OCI-LY7 (cell line): ENCODE results near the gene GIMAP8. TPM values are rescaled to one million over a fixed set of nuclear protein-coding genes. Genes with fewer than 3 reads are reported as not detected.

ENCODE experiments used
- BruUV-seq: library from RNA; stranded (reverse); fragments of 400-500 nt; replicated peaks from 2 replicates; lab custom pipeline; 2021; lab: Mats Ljungman, UMichigan
- CTCF ChIA-PET: fragments of 300-600 bp; sonication (Branson Sonifier 250); formaldehyde crosslinking; loops from one replicate; lab custom pipeline; 2022; ENCODE audit warnings: antibody characterized with exemption; ENCODE audit not compliant: unreplicated experiment; lab: Charles Lee
- POLR2A ChIA-PET: fragments of 300-600 bp; sonication (Branson Sonifier 250); formaldehyde crosslinking; loops from one replicate; lab custom pipeline; 2022; ENCODE audit warnings: antibody characterized with exemption; lab: Charles Lee
- DNase-seq: peaks from one replicate; pipeline ENCODE4 v3.0.0-alpha.2; 2015; ENCODE audit warnings: low spot score
- H2AFZ ChIP-seq: fragments of 200-600 bp; sonication (generic), shearing (Covaris generic); 2 replicates; pipeline ENCODE4 v1.6.1; 2014; ENCODE audit warnings: mild to moderate bottlenecking, antibody characterized with exemption, low read length, moderate library complexity
- H3K27ac ChIP-seq: fragments of 200-600 bp; sonication (generic); 2 replicates; pipeline ENCODE4 v1.5.1; 2014; ENCODE audit warnings: mixed run types, low read depth, mild to moderate bottlenecking, moderate library complexity, low read length, inconsistent platforms; ENCODE audit not compliant: poor library complexity, severe bottlenecking
- H3K36me3 ChIP-seq: fragments of 200-600 bp; sonication (generic); 2 replicates; pipeline ENCODE4 v1.6.1; 2014; ENCODE audit warnings: mild to moderate bottlenecking, antibody characterized with exemption, low read length, moderate library complexity, mixed read lengths; ENCODE audit not compliant: insufficient read depth
- H3K4me1 ChIP-seq: fragments of 200-600 bp; sonication (generic); 2 replicates; pipeline ENCODE4 v1.5.1; 2014; ENCODE audit warnings: mild to moderate bottlenecking, low read length; ENCODE audit not compliant: insufficient read depth, poor library complexity, severe bottlenecking
- H3K4me2 ChIP-seq: fragments of 200-600 bp; sonication (generic); 2 replicates; pipeline ENCODE4 v1.6.1; 2014; ENCODE audit warnings: mild to moderate bottlenecking, low read length
- H3K4me3 ChIP-seq: fragments of 200-600 bp; sonication (generic); 2 replicates; pipeline ENCODE4 v1.5.1; 2014; ENCODE audit warnings: mild to moderate bottlenecking, low read depth, low read length; ENCODE audit not compliant: poor library complexity, severe bottlenecking
- H3K79me2 ChIP-seq: fragments of 200-600 bp; sonication (generic); 2 replicates; pipeline ENCODE4 v1.6.1; 2016; ENCODE audit warnings: low read depth, mild to moderate bottlenecking, low read length, moderate library complexity, mixed read lengths; ENCODE audit not compliant: insufficient read depth
- H3K9me2 ChIP-seq: fragments of 200-600 bp; sonication (generic); 2 replicates; pipeline ENCODE4 v1.6.1; 2016; ENCODE audit warnings: mild to moderate bottlenecking, low read length, mixed read lengths; ENCODE audit not compliant: insufficient read depth
- H3K9me3 ChIP-seq: fragments of 200-600 bp; sonication (generic); 2 replicates; pipeline ENCODE4 v1.6.1; 2014; ENCODE audit warnings: mild to moderate bottlenecking, mixed run types, low read length, mixed read lengths
- H4K20me1 ChIP-seq: fragments of 200-600 bp; sonication (generic); 2 replicates; pipeline ENCODE4 v1.6.1; 2014; ENCODE audit warnings: mild to moderate bottlenecking, antibody characterized with exemption, low read length, moderate library complexity, mixed read lengths; ENCODE audit not compliant: insufficient read depth
- CTCF ChIP-seq: fragments of 200-600 bp; sonication (generic); conservative IDR thresholded peaks from 2 replicates; pipeline ENCODE4 v1.5.1; 2014; ENCODE audit warnings: mild to moderate bottlenecking, antibody characterized with exemption, low read length, moderate library complexity, mixed read lengths
- EZH2phosphoT487 ChIP-seq: fragments of 200-600 bp; sonication (generic); IDR thresholded peaks from 2 replicates; pipeline ENCODE4 v1.6.1; 2018; ENCODE audit warnings: low read depth, borderline replicate concordance, mild to moderate bottlenecking, mixed run types, antibody characterized with exemption, low read length, moderate library complexity, mixed read lengths
- intact Hi-C: fragments of 100-400 bp; cut with micrococcal nuclease; formaldehyde crosslinking; loops from one replicate; pipeline ENCODE4 v1.10.0; 2022; ENCODE audit not compliant: unreplicated experiment
- total RNA-seq, 2 experiments: library from RNA; depleted of rRNA in 1 of 2; stranded (reverse); fragments of >200 nt in 1 of 2; shearing (Covaris generic) in 1 of 2; gene quantifications; 2 replicates each; pipeline ENCODE4 v1.2.3, GENCODE V29; 2014 to 2022

Gene GIMAP8
- total RNA-seq, 2 experiments from 2014 or later: not detected

GRCh38 chr7:150410680-150411346 lies 39.6 kb upstream of the GIMAP8 start:
- no TSS peak for BruUV-seq
- Histone ChIP-seq H3K4me2 (no peak overlapping the region), H3K36me3 (peaks cover 10% of the 10 kb centered on the region), H2AFZ (no peak overlapping the region), H3K79me2 (no peaks in the 10 kb centered on the region; the same call in 1 of the 2 replicates), H3K27ac (no peak overlapping the region), H4K20me1 (no peaks in the 10 kb centered on the region), H3K4me3 (no peak overlapping the region), H3K9me3 (no peaks in the 10 kb centered on the region), H3K9me2 (no peaks in the 10 kb centered on the region), H3K4me1 (peaks cover 26% of the 10 kb centered on the region)
- TF ChIP-seq EZH2phosphoT487: no peak
- TF ChIP-seq CTCF: no peak
- no peak for DNase-seq
- ChIA-PET POLR2A (no interaction called here), CTCF (interaction anchor here (0.5 to 0.9 kb wide), 2 partner anchors 54 to 94 kb away, joined by 3 read pairs; no protein-coding TSS in a partner anchor)
- intact Hi-C loops: no loop called here

GRCh38 chr7:150411606-150412005 lies 38.8 kb upstream of the GIMAP8 start:
- CTCF ChIA-PET: no interaction called here
- no TSS peak for BruUV-seq
- H3K36me3 ChIP-seq: peaks cover 10% of the 10 kb centered on the region

More at GRCh38 chr7:150411606-150412005, 38.8 kb upstream of the GIMAP8 start:
- peaks cover 19% of the 10 kb centered on the region for H3K4me1 ChIP-seq
- no peak overlapping the region for H3K4me2 ChIP-seq
- H4K20me1 ChIP-seq: no peaks in the 10 kb centered on the region
- H3K9me3 ChIP-seq: no peaks in the 10 kb centered on the region
- POLR2A ChIA-PET: no interaction called here
- H3K4me3 ChIP-seq: no peak overlapping the region
- TF ChIP-seq EZH2phosphoT487 (no peak), CTCF (no peak)
- no peak overlapping the region for H3K27ac ChIP-seq
- H3K79me2 ChIP-seq: no peaks in the 10 kb centered on the region; the same call in 1 of the 2 replicates
- H2AFZ ChIP-seq: no peak overlapping the region
- H3K9me2 ChIP-seq: no peaks in the 10 kb centered on the region
- intact Hi-C loops: no loop called here
- DNase-seq: no peak
